Erythroblast (primary cell): Measurements from ENCODE around the gene ARMH3.

Experiments used
- GATA1 ChIP-seq: IDR thresholded peaks from 2 replicates; pipeline ENCODE4 v1.6.1; 2011; ENCODE audit warnings: low read depth, mild to moderate bottlenecking, control low read depth, low read length, moderate library complexity
- POLR2A ChIP-seq: IDR thresholded peaks from 2 replicates; pipeline ENCODE4 v1.6.1; 2011; ENCODE audit warnings: mild to moderate bottlenecking, low read length

GRCh38 chr10:101972761-101973160 lies 83.2 kb downstream of the ARMH3 start:
- TF ChIP-seq POLR2A = no peak
- TF ChIP-seq GATA1 = no peak
